Lower lobe of right lung (tissue), 2 donors: ENCODE results near the gene GATA5. TPM values are rescaled to one million over a fixed set of nuclear protein-coding genes. Genes with fewer than 3 reads are reported as not detected.

Experiments
- ATAC-seq, 2 donors: fragments of 200-7000 bp; cut with Tn5 transposase; one replicate each; pipeline ENCODE4 v1.9.1; 2020 to 2022; ENCODE audit warnings: mild to moderate bottlenecking in 2 of 2, moderate library complexity in 2 of 2
- DNase-seq: peaks from one replicate; pipeline ENCODE4 v3.0.0-alpha.2; 2020
- H3K27ac ChIP-seq: fragments of 200-600 bp; one replicate; pipeline ENCODE4 v1.8.0; 2022
- H3K27me3 ChIP-seq: fragments of 200-600 bp; one replicate; pipeline ENCODE4 v1.8.0; 2022; ENCODE audit warnings: low read depth
- H3K36me3 ChIP-seq: fragments of 200-600 bp; one replicate; pipeline ENCODE4 v1.8.0; 2022; ENCODE audit warnings: mild to moderate bottlenecking
- H3K4me1 ChIP-seq: fragments of 200-600 bp; one replicate; pipeline ENCODE4 v1.8.0; 2022
- H3K4me3 ChIP-seq: fragments of 200-600 bp; one replicate; pipeline ENCODE4 v1.8.0; 2022; ENCODE audit warnings: mild to moderate bottlenecking
- H3K9me3 ChIP-seq: fragments of 200-600 bp; one replicate; pipeline ENCODE4 v1.8.0; 2022
- CTCF ChIP-seq: fragments of 200-600 bp; IDR thresholded peaks from one replicate; pipeline ENCODE4 v1.8.0; 2022; ENCODE audit warnings: antibody characterized with exemption, mild to moderate bottlenecking
- intact Hi-C: fragments of 100-400 bp; cut with DNase I; formaldehyde crosslinking; loops from one replicate; pipeline ENCODE4 v1.11.0; 2022
- total RNA-seq: library from RNA; stranded (reverse); fragmentation: NEBNext Ultra II Directional; extraction: Animal tissue kit (Norgen Biotek cat#: 25700); gene quantifications from one replicate; pipeline ENCODE4 v1.2.1, GENCODE V29; 2021
- donor health status: DM: no; HTN: yes; CAD: no; lungs with severe emphysema.

The GATA5 gene
- total RNA-seq, 1 donor from 2014 or later = 1.8 TPM

- DNase-seq (no peak), ATAC-seq (no peak)
- Histone ChIP-seq H3K4me3 (no peak overlapping the region), H3K27me3 (peaks cover 54% of the 10 kb centered on the region), H3K27ac (no peak overlapping the region), H3K36me3 (no peaks in the 10 kb centered on the region), H3K4me1 (no peaks in the 10 kb centered on the region), H3K9me3 (no peaks in the 10 kb centered on the region)
- intact Hi-C loops = no loop called here
- TF ChIP-seq CTCF = no peak
Measured at GRCh38 chr20:62459488-62459887, 16.3 kb downstream of the GATA5 start.

- H3K4me3 ChIP-seq = no peak overlapping the region
- H3K27me3 ChIP-seq = peaks cover 63% of the 10 kb centered on the region
- DNase-seq (no peak), ATAC-seq (no peak)
- no peak overlapping the region for H3K27ac ChIP-seq
- H3K4me1 ChIP-seq = no peaks in the 10 kb centered on the region
- H3K9me3 ChIP-seq = no peaks in the 10 kb centered on the region
- TF ChIP-seq CTCF = no peak
- intact Hi-C loops = no loop called here
- H3K36me3 ChIP-seq = no peaks in the 10 kb centered on the region
Measured at GRCh38 chr20:62458275-62459251, 17.2 kb downstream of the GATA5 start.

- ATAC-seq (no peak), DNase-seq (no peak)
- H3K9me3 ChIP-seq = no peaks in the 10 kb centered on the region
- H3K27me3 ChIP-seq = peaks cover 67% of the 10 kb centered on the region
- intact Hi-C loops = no loop called here
- no peaks in the 10 kb centered on the region for H3K36me3 ChIP-seq
- H3K4me3 ChIP-seq = no peak overlapping the region
- no peak overlapping the region for H3K27ac ChIP-seq
- H3K4me1 ChIP-seq = no peaks in the 10 kb centered on the region
- TF ChIP-seq CTCF = no peak
Measured at GRCh38 chr20:62457831-62458230, 18.0 kb downstream of the GATA5 start.

GRCh38 chr20:62457098-62457497, 18.7 kb downstream of the GATA5 start:
- intact Hi-C loops = no loop called here
- Histone ChIP-seq H3K27ac (no peak overlapping the region), H3K9me3 (no peaks in the 10 kb centered on the region), H3K27me3 (peaks cover 71% of the 10 kb centered on the region), H3K36me3 (no peaks in the 10 kb centered on the region), H3K4me1 (no peaks in the 10 kb centered on the region), H3K4me3 (no peak overlapping the region)
- DNase-seq (no peak), ATAC-seq (no peak)
- TF ChIP-seq CTCF = no peak

- ATAC-seq (no peak), DNase-seq (no peak)
- H3K9me3 ChIP-seq = no peaks in the 10 kb centered on the region
- no peak for TF ChIP-seq CTCF
- no peaks in the 10 kb centered on the region for H3K36me3 ChIP-seq
- peaks cover 60% of the 10 kb centered on the region for H3K27me3 ChIP-seq
- intact Hi-C loops = no loop called here
- no peaks in the 10 kb centered on the region for H3K4me1 ChIP-seq
- no peak overlapping the region for H3K4me3 ChIP-seq
- no peak overlapping the region for H3K27ac ChIP-seq
Measured at GRCh38 chr20:62455929-62456328, 19.9 kb downstream of the GATA5 start.
